Fibroblast of the aortic adventitia (primary cell): ENCODE data around the gene CCL7. TPM values are rescaled to one million over a fixed set of nuclear protein-coding genes. Genes with fewer than 3 reads are reported as not detected.
A peak's percentile ranks its signal among the peaks of the same experiment; 100 is the strongest.

ENCODE experiments used
- DNase-seq: peaks from one replicate; pipeline ENCODE4 v3.0.0-alpha.2; 2010; ENCODE audit warnings: low read depth
- H3K4me3 ChIP-seq: 2 replicates; pipeline ENCODE4 v1.5.1; 2011; ENCODE audit warnings: low read depth, mild to moderate bottlenecking, control low read depth, low read length, moderate library complexity
- CTCF ChIP-seq: IDR thresholded peaks from 2 replicates; pipeline ENCODE4 v1.5.1; 2011; ENCODE audit warnings: mild to moderate bottlenecking, low read length, control low read depth, inconsistent platforms; ENCODE audit not compliant: insufficient read depth
- total RNA-seq: library from RNA; depleted of rRNA; stranded (reverse); fragments of >200 nt; gene quantifications from 2 replicates; pipeline ENCODE4 v1.2.3, GENCODE V29; 2012; ENCODE audit warnings: low replicate concordance

The CCL7 gene
- total RNA-seq, 1 donor: not detected

- H3K4me3 ChIP-seq: no peak overlapping the region
- peak; percentile 77 for DNase-seq
- TF ChIP-seq CTCF: no peak
These were observed 43.1 kb downstream of the CCL7 start for GRCh38 chr17:34313164-34313563.

GRCh38 chr17:34314279-34314678 lies 44.3 kb downstream of the CCL7 start:
- peak; percentile 2 for TF ChIP-seq CTCF
- H3K4me3 ChIP-seq: no peak overlapping the region
- DNase-seq: peak; percentile 97

GRCh38 chr17:34318474-34318873 lies 48.5 kb downstream of the CCL7 start:
- no peak overlapping the region for H3K4me3 ChIP-seq
- DNase-seq: no peak
- TF ChIP-seq CTCF: no peak

GRCh38 chr17:34319039-34319483 lies 49.0 kb downstream of the CCL7 start, which contains the start of gene CCL8:
Gene CCL8 (plus strand): TSS chr17:34319435. CDS start chr17:34319502, 67 bp downstream.
- DNase-seq: peak; percentile 28
- TF ChIP-seq CTCF: no peak

More at GRCh38 chr17:34319039-34319483, 49.0 kb downstream of the CCL7 start, which contains the start of gene CCL8:
- H3K4me3 ChIP-seq: no peak within 1 kb of the TSS

Other genes starting within 250 kb of the CCL7 start
- 11.1 and 109 TPM in 2 replicates for gene CCL2, start 14.9 kb upstream of the CCL7 start, total RNA-seq
- gene CCL11, start 15.5 kb downstream of the CCL7 start, total RNA-seq: not detected in 2 replicates
- gene CCL8, start 49.2 kb downstream of the CCL7 start, total RNA-seq: not detected in 2 replicates
- gene CCL13, start 86.3 kb downstream of the CCL7 start, total RNA-seq: not detected in 2 replicates
- not detected in 2 replicates for gene CCL1, start 93.0 kb downstream of the CCL7 start, total RNA-seq